GM12878 (cell line): ENCODE results near the gene SPSB2. TPM values are rescaled to one million over a fixed set of nuclear protein-coding genes. Genes with fewer than 3 reads are reported as not detected.
A peak's percentile ranks its signal among the peaks of the same experiment; 100 is the strongest.
"Not testable (repeated sequence)": the region's sequence is repeated elsewhere in the genome, so short reads cannot be mapped to it uniquely, and the experiment has no call there.

ENCODE experiments used
- ATAC-seq: fragments of 200-7000 bp; cut with Tn5 transposase; 3 replicates; pipeline ENCODE4 v1.9.1; 2020; ENCODE audit warnings: mild to moderate bottlenecking, moderate library complexity
- BruUV-seq: library from RNA; stranded (reverse); fragments of 400-500 nt; replicated peaks from 2 replicates; lab custom pipeline; 2021; lab: Mats Ljungman, UMichigan
- CTCF ChIA-PET: fragments of 300-600 bp; sonication (Branson Sonifier 250); formaldehyde crosslinking; extraction: SDS; loops from one replicate; lab custom pipeline; 2021; ENCODE audit warnings: inconsistent platforms; lab: Yijun Ruan, JAX
- POLR2A ChIA-PET: fragments of 350-600 bp; formaldehyde crosslinking; extraction: SDS; loops from one replicate; lab custom pipeline; 2021; ENCODE audit warnings: inconsistent platforms; lab: Charles Lee
- RAD21 ChIA-PET: fragments of 300-600 bp; sonication (Branson Sonifier 250); formaldehyde crosslinking; loops from one replicate; lab custom pipeline; 2023; ENCODE audit warnings: antibody characterized with exemption; ENCODE audit not compliant: unreplicated experiment; lab: Charles Lee
- SMC1A ChIA-PET: fragments of 300-600 bp; sonication (Branson Sonifier 250); formaldehyde crosslinking; loops from one replicate; lab custom pipeline; 2023; ENCODE audit not compliant: unreplicated experiment, uncharacterized antibody; lab: Charles Lee
- DNase-seq: peaks from one replicate; pipeline ENCODE4 v3.0.0-alpha.2; 2011; ENCODE audit warnings: low read depth, low spot score
- FAIRE-seq: peaks from 3 replicates; lab custom pipeline; 2011; peaks lifted over from hg19 to GRCh38; lab: Jason Lieb, UNC
- H2AFZ ChIP-seq: 2 replicates; pipeline ENCODE4 v1.6.0; 2011; ENCODE audit warnings: low read depth, low read length, control low read depth; ENCODE audit not compliant: control insufficient read depth
- H3K27ac ChIP-seq: 2 replicates; pipeline ENCODE4 v1.5.1; 2011; ENCODE audit warnings: control low read depth; ENCODE audit not compliant: control insufficient read depth, insufficient read depth
- H3K27me3 ChIP-seq, 2 experiments: replicated peaks in 1 of 2; 2 replicates each; pipeline versions ENCODE4 v1.6.0 to v1.6.1; 2011; ENCODE audit warnings: low read length in 1 of 2; ENCODE audit not compliant: control insufficient read depth in 2 of 2, insufficient read depth in 2 of 2
- H3K36me3 ChIP-seq, 2 experiments: 2 replicates each; pipeline ENCODE4 v1.5.1; 2011; ENCODE audit warnings: low read length in 1 of 2; ENCODE audit not compliant: control insufficient read depth in 2 of 2, insufficient read depth in 2 of 2
- H3K4me1 ChIP-seq: 2 replicates; pipeline ENCODE4 v1.6.1; 2011; ENCODE audit warnings: mild to moderate bottlenecking, low read length, moderate library complexity, mixed read lengths; ENCODE audit not compliant: control insufficient read depth, insufficient read depth
- H3K4me2 ChIP-seq: 2 replicates; pipeline ENCODE4 v1.6.0; 2011; ENCODE audit warnings: control low read depth; ENCODE audit not compliant: control insufficient read depth, insufficient read depth
- H3K4me3 ChIP-seq: fragments of 200-600 bp; sonication (generic); 2 replicates; pipeline ENCODE4 v1.5.1; 2016
- H3K79me2 ChIP-seq: 2 replicates; pipeline ENCODE4 v1.6.0; 2011; ENCODE audit warnings: low read length; ENCODE audit not compliant: control insufficient read depth, insufficient read depth
- H3K9ac ChIP-seq: 2 replicates; pipeline ENCODE4 v1.8.0; 2011; ENCODE audit warnings: low read length, control low read depth, mixed read lengths; ENCODE audit not compliant: control insufficient read depth, insufficient read depth
- H3K9me3 ChIP-seq: replicated peaks from 3 replicates; pipeline ENCODE4 v1.5.1; 2011; ENCODE audit warnings: mild to moderate bottlenecking, low read length; ENCODE audit not compliant: control insufficient read depth, insufficient read depth
- H4K20me1 ChIP-seq: 2 replicates; pipeline ENCODE4 v1.6.0; 2011; ENCODE audit not compliant: control insufficient read depth, insufficient read depth
- CHD2 ChIP-seq: IDR thresholded peaks from 2 replicates; pipeline ENCODE4 v1.6.1; 2011; ENCODE audit warnings: low read depth, low read length, improper control_type of control experiment, borderline replicate concordance
- HCFC1 ChIP-seq: fragments of 150-350 bp; IDR thresholded peaks from 2 replicates; pipeline ENCODE4 v1.6.1; 2014; ENCODE audit warnings: low read length
- IKZF2 ChIP-seq, 2 experiments: fragments of 450-650 bp; IDR thresholded peaks; 2 replicates each; pipeline ENCODE4 v1.6.1; 2017; ENCODE audit warnings: mild to moderate bottlenecking in 2 of 2, moderate library complexity in 2 of 2
- NKRF ChIP-seq: fragments of 450-650 bp; conservative IDR thresholded peaks from 2 replicates; pipeline ENCODE4 v1.6.1; 2017; ENCODE audit warnings: mild to moderate bottlenecking, moderate library complexity
- PBX3 ChIP-seq: IDR thresholded peaks from 2 replicates; pipeline ENCODE4 v1.6.1; 2011; ENCODE audit warnings: mild to moderate bottlenecking, low read depth, low read length, moderate library complexity; ENCODE audit not compliant: insufficient replicate concordance
- SMAD1 ChIP-seq: fragments of 450-650 bp; IDR thresholded peaks from 2 replicates; pipeline ENCODE4 v1.6.1; 2018; ENCODE audit warnings: mild to moderate bottlenecking, low read depth; ENCODE audit not compliant: partially characterized antibody
- SREBF1 ChIP-seq: IDR thresholded peaks from 2 replicates; pipeline ENCODE4 v1.6.1; 2012; ENCODE audit warnings: mild to moderate bottlenecking, low read length
- ZNF24 ChIP-seq: fragments of 450-650 bp; IDR thresholded peaks from 2 replicates; pipeline ENCODE4 v1.6.1; 2017; ENCODE audit warnings: antibody characterized with exemption, mild to moderate bottlenecking
- WGBS: methylation state at CpG from one replicate; pipeline ENCODE4 v1.1.6; 2016; ENCODE audit warnings: low lambda C conversion rate; ENCODE audit not compliant: insufficient replicate concordance, insufficient coverage; ENCODE audit errors: missing lambda C conversion rate; 5-methylcytosine and 5-hydroxymethylcytosine counted together
- in situ Hi-C: fragments of 300-500 bp; cut with MboI; formaldehyde crosslinking; loops from 9 replicates; pipeline ENCODE4 v1.14.3; 2018; ENCODE audit warnings: mixed read lengths
- intact Hi-C: fragments of 100-400 bp; cut with micrococcal nuclease; formaldehyde crosslinking; loops from one replicate; pipeline ENCODE4 v1.14.2; 2022; ENCODE audit not compliant: unreplicated experiment
- polyA plus RNA-seq, 11 experiments: library from polyadenylated mRNA; depleted of rRNA in 4 of 11; unstranded in 6 of 11; stranded (reverse) in 5 of 11; fragments of >200 nt; fragmentation: Nextera tagmentation in 4 of 11; fragmentation: Illumina TruSeq in 1 of 11; extraction: Ambion mirVana in 4 of 11; extraction: Trizol in 1 of 11; gene quantifications; 1 replicate in 1 of 11; 2 replicates in 10 of 11; pipeline versions ENCODE4 v1.2.1 to v1.2.3, GENCODE V29; 2011 to 2016; ENCODE audit warnings: inconsistent platforms in 2 of 11, missing spikeins in 2 of 11, low read depth in 1 of 11
- total RNA-seq, 4 experiments: library from RNA; depleted of rRNA in 3 of 4; stranded (reverse); fragments of >200 nt in 3 of 4; fragmentation: Illumina TruSeq in 1 of 4; extraction: Trizol in 1 of 4; gene quantifications; 2 replicates each; pipeline versions ENCODE4 v1.2.1 to v1.2.3, GENCODE V29; 2013 to 2021

The SPSB2 gene
- total and polyA plus RNA-seq, 10 of the 15 experiments (the other 5 are each of a cell fraction or from before 2014, with no cell fraction given), result 0.08 to 5.6 (median 2.7) TPM

- intact Hi-C loops, H3K4me1 ChIP-seq, FAIRE-seq, H3K36me3 ChIP-seq, H3K27ac ChIP-seq, BruUV-seq, H3K27me3 ChIP-seq, H3K4me3 ChIP-seq, ATAC-seq, DNase-seq, H4K20me1 ChIP-seq, H3K4me2 ChIP-seq, H3K79me2 ChIP-seq, in situ Hi-C loops, H2AFZ ChIP-seq, H3K9ac ChIP-seq, RAD21 ChIA-PET, H3K9me3 ChIP-seq: not testable (repeated sequence)
- WGBS, result 90% methylated on average over 11 of the region's 11 CpGs
- CTCF ChIA-PET, result interaction anchor here (0.6 to 4.5 kb wide), 4 partner anchors 16 to 96 kb away, joined by 3 to 21 read pairs (median 10); partner anchors contain the start of gene SPSB2
- SMC1A ChIA-PET, result interaction anchor here (1.5 to 2.1 kb wide), 3 partner anchors 15 to 17 kb away, joined by 3 to 6 read pairs (median 5); no protein-coding TSS in a partner anchor
- POLR2A ChIA-PET, result interaction anchor here (0.7 to 4.3 kb wide), 4 partner anchors 9 to 30 kb away, joined by 3 to 18 read pairs (median 4); no protein-coding TSS in a partner anchor
Observed at GRCh38 chr12:6908141-6908540, 35.0 kb upstream of the SPSB2 start.

GRCh38 chr12:6905414-6906040, 32.4 kb upstream of the SPSB2 start:
- intact Hi-C loops, result no loop called here
- in situ Hi-C loops, result no loop called here
- Histone ChIP-seq H4K20me1 (no peaks in the 10 kb centered on the region), H3K4me2 (peak overlapping the region; percentile 83; the same call in 1 of the 2 replicates), H3K27me3 (no peaks in the 10 kb centered on the region), H3K9ac (no peak overlapping the region), H3K36me3 (no peaks in the 10 kb centered on the region), H3K27ac (no peak overlapping the region), H3K79me2 (no peaks in the 10 kb centered on the region), H2AFZ (no peak overlapping the region), H3K4me1 (0 out of 2 replicates have a peak, but pooled peaks cover 3% of the 10 kb centered on the region), H3K4me3 (peak overlapping the region; percentile 93), H3K9me3 (no peaks in the 10 kb centered on the region)
- FAIRE-seq (no peak), DNase-seq (no peak), ATAC-seq (no peak)
- ChIA-PET SMC1A (interaction anchor here (0.7 to 1.5 kb wide), 4 partner anchors 8 to 208 kb away, joined by 3 read pairs; no protein-coding TSS in a partner anchor), RAD21 (interaction anchor here (1.8 kb wide), 1 partner anchor 33 kb away, joined by 7 read pairs; the partner anchor contains the start of gene SPSB2), CTCF (interaction anchor here (0.7 to 4.5 kb wide), 5 partner anchors 11 to 36 kb away, joined by 3 to 21 read pairs (median 10); partner anchors contain the start of gene SPSB2), POLR2A (interaction anchor here (0.8 to 4.3 kb wide), 9 partner anchors 9 to 54 kb away, joined by 3 to 18 read pairs (median 4); partner anchors contain the start of genes C12orf57, CDCA3, ENO2 and RNU7-1)
- BruUV-seq, result no TSS peak
- 53% methylated on average over 5 of the region's 5 CpGs for WGBS
- TF ChIP-seq SREBF1 (no peak), ZNF24 (no peak), NKRF (no peak), IKZF2 (IDR thresholded peaks at IDR 0.05) (no peak), HCFC1 (no peak), PBX3 (no peak), CHD2 (no peak), SMAD1 (no peak)
